ENCODE results near the gene ACTL6B.

Gene ACTL6B

DNA sequence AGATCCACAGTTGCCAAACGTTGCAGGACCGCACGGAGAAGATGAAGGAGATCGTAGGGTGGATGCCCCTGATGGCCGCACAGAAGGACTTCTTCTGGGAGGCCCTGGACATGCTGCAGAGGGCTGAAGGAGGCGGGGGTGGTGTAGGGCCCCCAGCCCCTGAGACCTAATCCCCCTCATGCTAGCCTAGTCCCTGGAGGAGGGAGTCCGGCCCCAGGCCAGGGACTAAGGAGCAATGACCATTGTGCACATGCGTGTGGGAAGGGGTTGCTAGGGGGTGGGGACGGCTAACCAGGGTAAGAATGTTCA, 55.6 kb downstream of the ACTL6B start:
- DNase-seq (ENCODE audit: low read depth) = no peak

DNA sequence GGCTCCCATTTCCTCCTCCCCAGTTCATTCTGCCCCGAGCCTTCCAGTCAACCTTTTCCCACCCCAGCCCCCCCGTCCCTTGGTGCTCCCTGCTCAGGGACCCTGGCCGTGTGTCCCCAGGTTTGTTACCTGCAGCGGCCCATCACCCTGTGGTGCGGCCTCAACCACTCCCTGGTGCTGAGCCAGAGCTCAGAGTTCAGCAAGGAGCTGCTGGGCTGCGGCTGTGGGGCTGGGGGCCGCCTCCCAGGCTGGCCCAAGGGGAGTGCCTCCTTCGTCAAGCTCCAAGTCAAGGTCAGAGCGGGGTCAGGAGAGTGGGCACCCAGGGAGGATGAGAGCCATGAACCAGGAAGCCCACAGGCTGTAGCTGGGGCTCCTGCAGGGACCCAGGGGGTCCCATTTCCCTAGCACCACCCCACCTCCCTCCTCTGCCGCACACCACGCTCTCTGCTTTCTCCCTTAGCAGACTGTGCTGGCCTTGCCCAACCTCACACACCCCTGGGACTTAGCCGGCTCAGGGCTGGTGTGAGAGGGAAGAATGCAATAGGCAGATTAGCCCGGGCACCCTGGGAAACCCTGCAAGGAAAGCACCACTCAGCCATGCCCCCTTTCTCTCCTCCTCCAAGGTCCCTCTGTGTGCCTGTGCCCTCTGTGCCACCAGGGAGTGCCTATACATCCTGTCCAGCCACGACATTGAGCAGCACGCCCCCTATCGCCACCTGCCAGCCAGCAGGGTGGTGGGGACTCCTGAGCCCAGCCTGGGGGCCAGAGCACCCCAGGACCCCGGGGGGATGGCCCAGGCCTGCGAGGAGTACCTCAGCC, 56.1 kb downstream of the ACTL6B start:
- no peak for DNase-seq (ENCODE audit: low read depth)

DNA sequence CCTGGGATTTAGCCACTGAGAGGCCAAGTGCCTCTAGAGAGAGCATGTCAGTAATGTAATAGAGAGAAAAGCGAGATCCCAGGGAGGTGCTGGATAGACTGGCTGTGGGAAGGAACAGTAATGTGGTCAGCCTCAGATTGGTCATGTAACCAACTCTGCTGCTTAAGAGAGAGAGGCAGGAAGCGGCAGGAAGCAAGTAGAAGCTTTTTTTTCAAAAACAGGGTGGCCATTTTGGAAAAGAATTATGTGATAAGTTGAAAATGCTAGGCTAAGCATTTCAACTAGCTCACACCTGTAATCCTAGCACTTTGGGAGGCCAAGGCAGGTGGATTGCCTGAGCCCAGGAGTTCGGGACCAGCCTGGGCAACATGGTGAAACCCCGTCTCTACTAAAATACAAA, 57.8 kb downstream of the ACTL6B start:
- DNase-seq (ENCODE audit: low read depth) = peak; percentile 40

DNA sequence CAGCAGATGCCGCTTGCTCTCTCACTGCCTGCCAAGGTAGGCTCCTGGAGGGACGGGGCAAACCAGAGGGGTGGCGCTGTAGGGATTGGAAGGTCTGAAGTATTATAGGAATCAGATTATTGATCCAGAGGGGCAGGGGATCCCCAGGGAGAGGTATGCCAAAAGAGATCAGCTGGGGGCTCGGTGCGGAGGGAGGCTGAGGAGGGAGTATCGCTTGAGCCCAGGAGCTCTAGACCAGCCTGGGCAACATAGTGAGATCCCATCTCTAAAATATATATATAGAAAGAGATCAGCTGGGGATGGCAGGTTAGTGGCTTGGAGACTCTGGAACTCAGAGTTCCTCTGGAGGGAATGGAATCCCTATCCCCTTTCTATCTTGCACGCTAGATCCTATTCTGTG, 61.1 kb downstream of the ACTL6B start:
- no peak for DNase-seq (ENCODE audit: low read depth)
